Neural progenitor cell (in vitro differentiated cells): ENCODE data around the gene PEAK1.

Experiments used
- CTCF ChIP-seq: fragments of 200-600 bp; sonication (generic); IDR thresholded peaks from 2 replicates; pipeline ENCODE4 v1.5.1; 2017; ENCODE audit warnings: antibody characterized with exemption, mild to moderate bottlenecking
- EZH2 ChIP-seq: fragments of 200-600 bp; sonication (generic); IDR thresholded peaks from 2 replicates; pipeline ENCODE4 v1.6.1; 2017; ENCODE audit warnings: antibody characterized with exemption, mild to moderate bottlenecking, moderate library complexity
- EZH2phosphoT487 ChIP-seq: fragments of 200-600 bp; sonication (generic); IDR thresholded peaks from 2 replicates; pipeline ENCODE4 v1.6.1; 2017; ENCODE audit warnings: antibody characterized with exemption

GRCh38 chr15:77418391-77418965 is 1.4 kb downstream of the PEAK1 start:
- no peak for TF ChIP-seq CTCF
- no peak for TF ChIP-seq EZH2
- TF ChIP-seq EZH2phosphoT487 = no peak
